DND-41 (cell line): ENCODE results near the gene FDXR.

Experiments used
- ATAC-seq: fragments of 200-7000 bp; cut with Tn5 transposase; 3 replicates; pipeline ENCODE4 v1.9.1; 2021; ENCODE audit warnings: low read depth; ENCODE audit not compliant: insufficient read depth
- DNase-seq: peaks from one replicate; pipeline ENCODE4 v3.0.0-alpha.2; 2020
- H2AFZ ChIP-seq: 2 replicates; pipeline ENCODE4 v1.6.0; 2012; ENCODE audit warnings: low read depth, low read length
- H3K27ac ChIP-seq: 2 replicates; pipeline ENCODE4 v1.5.1; 2012; ENCODE audit warnings: low read length, inconsistent platforms
- H3K27me3 ChIP-seq: fragments of 200-600 bp; sonication (generic); 2 replicates; pipeline ENCODE4 v1.6.0; 2012; ENCODE audit warnings: low read length, mild to moderate bottlenecking, inconsistent platforms; ENCODE audit not compliant: insufficient read depth, poor library complexity
- H3K36me3 ChIP-seq: 2 replicates; pipeline ENCODE4 v1.5.1; 2012; ENCODE audit warnings: low read length, inconsistent platforms; ENCODE audit not compliant: insufficient read depth
- H3K4me1 ChIP-seq: 2 replicates; pipeline ENCODE4 v1.5.1; 2012; ENCODE audit warnings: mild to moderate bottlenecking, low read length; ENCODE audit not compliant: insufficient read depth
- H3K4me2 ChIP-seq: 2 replicates; pipeline ENCODE4 v1.6.0; 2012; ENCODE audit warnings: mild to moderate bottlenecking, moderate library complexity, low read length, inconsistent platforms; ENCODE audit not compliant: insufficient read depth
- H3K4me3 ChIP-seq, 2 experiments: fragments of 200-600 bp in 1 of 2; shearing (Covaris generic) in 1 of 2; 2 replicates each; pipeline ENCODE4 v1.5.1; 2012 to 2016; ENCODE audit warnings: inconsistent platforms in 2 of 2, low read length in 2 of 2, mild to moderate bottlenecking in 2 of 2, low read depth in 1 of 2, moderate library complexity in 1 of 2
- H3K79me2 ChIP-seq: 2 replicates; pipeline ENCODE4 v1.6.0; 2012; ENCODE audit warnings: low read length, inconsistent platforms; ENCODE audit not compliant: insufficient read depth
- H3K9ac ChIP-seq: 2 replicates; pipeline ENCODE4 v1.6.0; 2012; ENCODE audit warnings: low read depth, mild to moderate bottlenecking, inconsistent platforms, low read length, moderate library complexity
- H3K9me3 ChIP-seq: 2 replicates; pipeline ENCODE4 v1.5.1; 2012; ENCODE audit warnings: low read length, moderate library complexity, mild to moderate bottlenecking, inconsistent platforms; ENCODE audit not compliant: insufficient read depth, severe bottlenecking
- H4K20me1 ChIP-seq: 2 replicates; pipeline ENCODE4 v1.6.0; 2012; ENCODE audit warnings: low read length; ENCODE audit not compliant: insufficient read depth
- EZH2 ChIP-seq: IDR thresholded peaks from 3 replicates; pipeline ENCODE4 v1.6.1; 2012; ENCODE audit warnings: borderline replicate concordance, low read depth, mild to moderate bottlenecking, moderate library complexity, low read length, inconsistent platforms; ENCODE audit not compliant: severe bottlenecking
- TF ChIP-seq, protein P1 (sequence below): IDR thresholded peaks from 2 replicates; pipeline ENCODE4 v1.5.1; 2012; ENCODE audit warnings: borderline replicate concordance, low read length, moderate library complexity, mild to moderate bottlenecking; ENCODE audit not compliant: poor library complexity, severe bottlenecking; ENCODE audit errors: extremely low read depth

FDXR gene

DNA sequence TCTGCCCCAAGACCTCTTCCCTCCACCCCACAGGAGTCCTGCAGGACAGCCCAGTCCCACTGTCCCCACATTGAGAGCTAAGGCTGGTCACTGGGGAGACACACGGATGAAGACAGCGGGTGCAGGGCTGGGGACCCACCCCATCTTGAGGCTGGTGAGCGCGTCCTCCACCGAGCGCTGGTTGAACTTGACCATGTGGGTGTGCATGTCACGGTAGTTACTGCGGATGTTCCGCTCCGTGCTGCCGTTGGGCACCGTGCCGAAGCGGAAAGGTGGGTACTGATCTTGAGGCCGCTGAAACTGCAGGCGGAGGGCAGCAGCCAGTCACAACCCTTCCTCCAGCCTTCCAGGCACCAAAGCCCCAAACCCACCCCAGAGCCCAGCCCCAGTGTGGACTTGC, 26.2 kb downstream of the FDXR start:
- DNase-seq (no peak), ATAC-seq (no peak)
- Histone ChIP-seq H3K4me1 (no peaks in the 10 kb centered on the region), H3K36me3 (no peaks in the 10 kb centered on the region), H4K20me1 (peaks cover 7% of the 10 kb centered on the region; the same call in 1 of the 2 replicates), H3K9me3 (no peaks in the 10 kb centered on the region), H3K9ac (no peak overlapping the region), H3K4me2 (no peak overlapping the region), H3K79me2 (no peaks in the 10 kb centered on the region), H2AFZ (no peak overlapping the region), H3K27me3 (no peaks in the 10 kb centered on the region), H3K4me3 (no peak overlapping the region), H3K27ac (no peak overlapping the region)
- TF ChIP-seq, protein P1, sequence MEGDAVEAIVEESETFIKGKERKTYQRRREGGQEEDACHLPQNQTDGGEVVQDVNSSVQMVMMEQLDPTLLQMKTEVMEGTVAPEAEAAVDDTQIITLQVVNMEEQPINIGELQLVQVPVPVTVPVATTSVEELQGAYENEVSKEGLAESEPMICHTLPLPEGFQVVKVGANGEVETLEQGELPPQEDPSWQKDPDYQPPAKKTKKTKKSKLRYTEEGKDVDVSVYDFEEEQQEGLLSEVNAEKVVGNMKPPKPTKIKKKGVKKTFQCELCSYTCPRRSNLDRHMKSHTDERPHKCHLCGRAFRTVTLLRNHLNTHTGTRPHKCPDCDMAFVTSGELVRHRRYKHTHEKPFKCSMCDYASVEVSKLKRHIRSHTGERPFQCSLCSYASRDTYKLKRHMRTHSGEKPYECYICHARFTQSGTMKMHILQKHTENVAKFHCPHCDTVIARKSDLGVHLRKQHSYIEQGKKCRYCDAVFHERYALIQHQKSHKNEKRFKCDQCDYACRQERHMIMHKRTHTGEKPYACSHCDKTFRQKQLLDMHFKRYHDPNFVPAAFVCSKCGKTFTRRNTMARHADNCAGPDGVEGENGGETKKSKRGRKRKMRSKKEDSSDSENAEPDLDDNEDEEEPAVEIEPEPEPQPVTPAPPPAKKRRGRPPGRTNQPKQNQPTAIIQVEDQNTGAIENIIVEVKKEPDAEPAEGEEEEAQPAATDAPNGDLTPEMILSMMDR, result no peak
- no peak for TF ChIP-seq EZH2

DNA sequence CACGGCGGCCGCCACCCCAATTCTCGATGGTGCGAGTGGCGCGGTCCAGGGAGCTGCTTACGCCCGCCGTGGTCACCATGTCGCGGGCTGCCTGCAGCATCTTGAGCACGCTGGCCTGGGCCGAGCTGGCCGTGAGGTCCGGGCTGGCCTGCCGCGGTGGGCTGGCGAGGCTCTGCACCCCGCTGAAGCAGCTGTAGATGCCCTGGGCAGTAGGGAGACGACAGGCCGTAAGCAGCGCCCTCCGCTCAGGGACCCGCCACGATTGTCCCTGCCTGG, 29.5 kb downstream of the FDXR start:
- Histone ChIP-seq H3K79me2 (no peaks in the 10 kb centered on the region), H3K4me2 (no peak overlapping the region), H3K27me3 (no peaks in the 10 kb centered on the region), H3K9ac (no peak overlapping the region), H3K4me3 (no peak overlapping the region), H4K20me1 (peaks cover 2% of the 10 kb centered on the region; the same call in 1 of the 2 replicates), H3K9me3 (no peaks in the 10 kb centered on the region), H3K4me1 (no peaks in the 10 kb centered on the region), H3K27ac (no peak overlapping the region), H2AFZ (no peak overlapping the region), H3K36me3 (no peaks in the 10 kb centered on the region)
- ATAC-seq (no peak), DNase-seq (no peak)
- TF ChIP-seq, protein P1, result no peak
- TF ChIP-seq EZH2, result no peak

DNA sequence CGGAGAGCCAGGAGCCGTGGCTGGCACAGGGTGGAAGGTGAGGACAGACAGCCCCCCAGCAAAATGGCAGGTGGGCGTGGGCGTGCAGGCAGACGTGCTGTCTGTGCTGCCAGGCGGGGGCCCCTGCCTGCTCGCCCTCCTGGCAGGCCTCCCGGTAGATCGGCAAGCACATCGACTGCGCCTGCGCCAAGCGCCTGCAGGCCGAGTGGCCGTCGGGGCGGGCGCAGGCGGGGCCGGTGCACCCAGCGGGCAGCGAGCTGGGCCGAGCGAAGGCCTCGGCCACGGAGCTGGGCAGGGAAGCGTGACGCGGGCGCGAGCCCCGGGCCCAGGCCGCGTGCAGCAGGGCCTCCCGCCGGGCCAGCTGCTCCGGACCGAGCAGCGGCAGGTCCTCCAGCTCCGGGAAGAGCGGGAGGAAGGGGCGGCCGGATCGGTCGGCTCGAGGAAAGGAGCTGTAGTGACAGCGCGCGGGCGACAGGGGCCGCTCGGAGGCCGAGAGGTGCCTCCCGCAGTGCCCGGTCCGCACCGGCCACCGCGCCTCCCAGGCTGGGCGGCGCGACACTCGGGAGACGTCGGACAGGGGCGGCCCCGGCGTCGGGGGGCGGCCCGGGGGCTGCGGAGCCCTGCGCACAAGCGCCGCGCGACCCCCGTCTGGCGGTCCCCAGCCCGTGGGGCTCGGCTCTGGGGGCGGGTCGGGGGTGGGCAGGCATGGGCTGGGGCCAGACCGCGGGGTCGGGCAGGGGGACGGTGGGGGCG, 30.0 kb downstream of the FDXR start:
- no peak for TF ChIP-seq EZH2
- TF ChIP-seq, protein P1, result no peak
- Histone ChIP-seq H3K4me2 (no peak overlapping the region), H3K27ac (no peak overlapping the region), H3K27me3 (no peaks in the 10 kb centered on the region), H2AFZ (no peak overlapping the region), H3K4me1 (no peaks in the 10 kb centered on the region), H3K79me2 (no peaks in the 10 kb centered on the region), H4K20me1 (peaks cover 2% of the 10 kb centered on the region; the same call in 1 of the 2 replicates), H3K36me3 (no peaks in the 10 kb centered on the region), H3K9me3 (no peaks in the 10 kb centered on the region), H3K9ac (no peak overlapping the region), H3K4me3 (no peak overlapping the region)
- DNase-seq (no peak), ATAC-seq (no peak)
